ENCODE data around the gene IFT80. TPM values are rescaled to one million over a fixed set of nuclear protein-coding genes. Genes with fewer than 3 reads are reported as not detected.

IFT80 gene
- total and polyA plus RNA-seq, 2 donors (not counting 3 experiments of a cell fraction or from before 2014, with no cell fraction given): 7.3 to 22.5 TPM

DNA sequence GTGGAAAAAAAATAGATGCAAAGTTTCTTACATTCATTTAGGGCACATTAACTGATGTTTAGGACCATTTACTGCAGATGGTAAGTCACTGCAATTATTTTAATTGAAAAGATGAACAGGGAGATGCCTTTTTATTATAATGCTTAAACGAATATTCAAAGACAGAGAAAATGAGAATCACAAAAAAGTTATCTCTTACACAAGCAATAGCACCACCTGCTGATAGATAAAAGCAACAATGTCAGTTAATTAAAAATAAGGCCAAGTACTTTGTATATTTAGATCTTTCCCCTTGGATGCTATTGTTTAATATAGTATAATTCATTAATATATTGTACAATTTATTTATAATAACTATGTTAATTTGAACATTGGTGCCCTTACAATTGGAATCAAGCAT lies 55.9 kb downstream of the IFT80 start:
- Histone ChIP-seq H3K4me3 (replicated peaks in 1 of 3; ENCODE audit: insufficient read depth in 1 of 3, low read depth in 1 of 3, low read length in 3 of 3) (no peak overlapping the region), H3K4me2 (ENCODE audit: insufficient read depth, low read length) (no peak overlapping the region), H3K36me3 (ENCODE audit: control insufficient read depth in 2 of 2, extremely low read depth in 1 of 2, insufficient read depth in 2 of 2, low read length in 2 of 2) (no peaks in the 10 kb centered on the region), H2AFZ (ENCODE audit: low read depth, low read length) (no peak overlapping the region), H3K9me3 (replicated peaks; ENCODE audit: control insufficient read depth, insufficient read depth, low read length) (no peaks in the 10 kb centered on the region), H3K27ac (ENCODE audit: insufficient read depth, low read depth, low read length) (no peak overlapping the region), H3K27me3 (ENCODE audit: control insufficient read depth in 2 of 2, insufficient read depth in 2 of 2, low read length in 2 of 2) (no peaks in the 10 kb centered on the region), H3K9ac (replicated peaks; ENCODE audit: extremely low read depth, insufficient read depth, low read length) (no peak overlapping the region), H4K20me1 (replicated peaks; ENCODE audit: control insufficient read depth, extremely low read depth, insufficient read depth, low read length) (no peaks in the 10 kb centered on the region), H3K9me1 (replicated peaks; ENCODE audit: control insufficient read depth, extremely low read depth, insufficient read depth, low read length) (no peaks in the 10 kb centered on the region), H3K79me2 (ENCODE audit: control insufficient read depth, insufficient read depth, low read length) (no peaks in the 10 kb centered on the region), H3K4me1 (ENCODE audit: control insufficient read depth, extremely low read depth, insufficient read depth, low read length) (no peaks in the 10 kb centered on the region)
- ChIA-PET POLR2A (no interaction called here), CTCF (interaction anchor here (1.0 to 2.8 kb wide), 4 partner anchors 16 to 311 kb away, joined by 3 to 55 read pairs (median 10); no protein-coding TSS in a partner anchor)
- FAIRE-seq: no peak
- no TSS peak for BruUV-seq (replicated peaks)
- peak; percentile 23 for DNase-seq (ENCODE audit: low read depth, low spot score)
- no peak for TF ChIP-seq POLR2A (IDR thresholded peaks at IDR 0.05; ENCODE audit: low read depth, low read length)
- TF ChIP-seq, protein P1, sequence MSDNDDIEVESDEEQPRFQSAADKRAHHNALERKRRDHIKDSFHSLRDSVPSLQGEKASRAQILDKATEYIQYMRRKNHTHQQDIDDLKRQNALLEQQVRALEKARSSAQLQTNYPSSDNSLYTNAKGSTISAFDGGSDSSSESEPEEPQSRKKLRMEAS (IDR thresholded peaks at IDR 0.05; ENCODE audit: insufficient read depth, insufficient read length): no peak
- TF ChIP-seq, protein P2, sequence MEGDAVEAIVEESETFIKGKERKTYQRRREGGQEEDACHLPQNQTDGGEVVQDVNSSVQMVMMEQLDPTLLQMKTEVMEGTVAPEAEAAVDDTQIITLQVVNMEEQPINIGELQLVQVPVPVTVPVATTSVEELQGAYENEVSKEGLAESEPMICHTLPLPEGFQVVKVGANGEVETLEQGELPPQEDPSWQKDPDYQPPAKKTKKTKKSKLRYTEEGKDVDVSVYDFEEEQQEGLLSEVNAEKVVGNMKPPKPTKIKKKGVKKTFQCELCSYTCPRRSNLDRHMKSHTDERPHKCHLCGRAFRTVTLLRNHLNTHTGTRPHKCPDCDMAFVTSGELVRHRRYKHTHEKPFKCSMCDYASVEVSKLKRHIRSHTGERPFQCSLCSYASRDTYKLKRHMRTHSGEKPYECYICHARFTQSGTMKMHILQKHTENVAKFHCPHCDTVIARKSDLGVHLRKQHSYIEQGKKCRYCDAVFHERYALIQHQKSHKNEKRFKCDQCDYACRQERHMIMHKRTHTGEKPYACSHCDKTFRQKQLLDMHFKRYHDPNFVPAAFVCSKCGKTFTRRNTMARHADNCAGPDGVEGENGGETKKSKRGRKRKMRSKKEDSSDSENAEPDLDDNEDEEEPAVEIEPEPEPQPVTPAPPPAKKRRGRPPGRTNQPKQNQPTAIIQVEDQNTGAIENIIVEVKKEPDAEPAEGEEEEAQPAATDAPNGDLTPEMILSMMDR (IDR thresholded peaks at IDR 0.05; ENCODE audit: extremely low read depth in 1 of 2, insufficient read depth in 1 of 2, low read depth in 1 of 2, low read length in 2 of 2): peak in 1 of 2 donors; percentile 9
- dilution Hi-C loops (cut with MboI; ENCODE audit: extremely low pct_ligation_motif_present, low sequenced_read_pairs): no loop called here
- intact Hi-C loops (cut with micrococcal nuclease): loop anchor here (1.0 to 10.0 kb wide), 5 partner anchors 116 to 1078 kb away; partner anchors contain the start of gene C3orf80

DNA sequence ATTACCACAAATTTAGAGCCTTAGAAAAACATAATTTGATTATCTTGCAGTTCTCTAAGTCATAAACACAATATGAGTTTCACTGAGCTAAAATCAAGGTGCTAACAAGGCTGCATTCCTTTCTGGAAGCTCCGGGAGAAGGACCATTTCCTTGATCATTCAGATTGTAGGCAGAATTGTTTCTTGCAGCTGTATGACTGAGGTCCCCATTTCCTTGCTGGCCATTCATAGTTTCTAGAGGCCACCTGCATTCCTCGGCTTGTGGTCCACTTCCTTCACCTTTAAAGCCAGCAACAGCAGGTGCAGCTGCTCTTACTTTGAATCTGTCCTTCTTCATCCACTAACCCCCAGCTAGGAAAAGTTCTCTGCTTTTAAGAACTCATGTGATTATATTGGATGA lies 58.7 kb downstream of the IFT80 start:
- CTCF ChIA-PET: interaction anchor here (0.7 to 3.2 kb wide), 3 partner anchors 176 to 456 kb away, joined by 3 to 39 read pairs (median 12); no protein-coding TSS in a partner anchor

More for the DNA sequence above, 58.7 kb downstream of the IFT80 start:
- Histone ChIP-seq H3K9ac (replicated peaks; ENCODE audit: extremely low read depth, insufficient read depth, low read length) (no peak overlapping the region), H3K36me3 (ENCODE audit: control insufficient read depth in 2 of 2, extremely low read depth in 1 of 2, insufficient read depth in 2 of 2, low read length in 2 of 2) (no peaks in the 10 kb centered on the region), H4K20me1 (replicated peaks; ENCODE audit: control insufficient read depth, extremely low read depth, insufficient read depth, low read length) (no peaks in the 10 kb centered on the region), H2AFZ (ENCODE audit: low read depth, low read length) (no peak overlapping the region), H3K79me2 (ENCODE audit: control insufficient read depth, insufficient read depth, low read length) (no peaks in the 10 kb centered on the region), H3K27me3 (ENCODE audit: control insufficient read depth in 2 of 2, insufficient read depth in 2 of 2, low read length in 2 of 2) (no peaks in the 10 kb centered on the region), H3K9me3 (replicated peaks; ENCODE audit: control insufficient read depth, insufficient read depth, low read length) (no peaks in the 10 kb centered on the region), H3K4me1 (ENCODE audit: control insufficient read depth, extremely low read depth, insufficient read depth, low read length) (no peaks in the 10 kb centered on the region), H3K4me3 (replicated peaks in 1 of 3; ENCODE audit: insufficient read depth in 1 of 3, low read depth in 1 of 3, low read length in 3 of 3) (no peak overlapping the region), H3K9me1 (replicated peaks; ENCODE audit: control insufficient read depth, extremely low read depth, insufficient read depth, low read length) (no peaks in the 10 kb centered on the region), H3K4me2 (ENCODE audit: insufficient read depth, low read length) (no peak overlapping the region), H3K27ac (ENCODE audit: insufficient read depth, low read depth, low read length) (no peak overlapping the region)
- no peak for TF ChIP-seq FOS (IDR thresholded peaks at IDR 0.05; ENCODE audit: borderline replicate concordance, insufficient read depth, low read length)
- intact Hi-C loops (cut with micrococcal nuclease): loop anchor here (5.0 to 10.0 kb wide), 3 partner anchors 113 to 1076 kb away; partner anchors contain the start of gene C3orf80
- DNase-seq (ENCODE audit: low read depth, low spot score) (no peak), FAIRE-seq (no peak)
- dilution Hi-C loops (cut with MboI; ENCODE audit: extremely low pct_ligation_motif_present, low sequenced_read_pairs): no loop called here
- BruUV-seq (replicated peaks): no TSS peak
- POLR2A ChIA-PET: no interaction called here

Data from endothelial cell of umbilical vein (primary cell).